Thoracic aorta (tissue), 2 donors: ENCODE measurements around the gene CACNA1B. TPM values are rescaled to one million over a fixed set of nuclear protein-coding genes. Genes with fewer than 3 reads are reported as not detected.
"Not testable (repeated sequence)": the region's sequence is repeated elsewhere in the genome, so short reads cannot be mapped to it uniquely, and the experiment has no call there.

ENCODE experiments used
- ATAC-seq: fragments of 150-250 bp; one replicate; pipeline ENCODE4 v1.8.0; 2017; ENCODE audit warnings: low read depth; ENCODE audit not compliant: insufficient number of reproducible peaks, low FRiP score
- DNase-seq: peaks from one replicate; pipeline ENCODE4 v3.0.0-alpha.2; 2020; ENCODE audit warnings: low spot score
- H3K27ac ChIP-seq, 2 donors: fragments of 200-600 bp; sonication (generic); 1 replicate in 1 of 2; 2 replicates in 1 of 2; pipeline ENCODE4 v1.5.1; 2016; ENCODE audit warnings: mild to moderate bottlenecking in 2 of 2, moderate library complexity in 2 of 2
- H3K27me3 ChIP-seq: fragments of 200-600 bp; sonication (generic); replicated peaks from 2 replicates; pipeline ENCODE4 v1.6.0; 2016; ENCODE audit warnings: mild to moderate bottlenecking; ENCODE audit not compliant: insufficient read depth
- H3K36me3 ChIP-seq: fragments of 200-600 bp; sonication (generic); one replicate; pipeline ENCODE4 v1.5.1; 2016
- H3K4me1 ChIP-seq, 2 donors: fragments of 200-600 bp; sonication (generic); 1 replicate in 1 of 2; 2 replicates in 1 of 2; pipeline versions ENCODE4 v1.5.1 to v1.6.0; 2016; ENCODE audit warnings: low read depth in 2 of 2, mild to moderate bottlenecking in 1 of 2; ENCODE audit not compliant: control insufficient read depth in 1 of 2
- H3K4me3 ChIP-seq: fragments of 200-600 bp; sonication (generic); 2 replicates; pipeline ENCODE4 v1.5.1; 2016; ENCODE audit warnings: mild to moderate bottlenecking
- H3K9me3 ChIP-seq: fragments of 200-600 bp; sonication (generic); 2 replicates; pipeline ENCODE4 v1.5.1; 2016
- total RNA-seq, 2 donors: library from RNA; depleted of rRNA; stranded (reverse); fragments of >200 nt; gene quantifications; one replicate each; pipeline versions ENCODE4 v1.1.0 to v1.2.3, GENCODE V29; 2016
- TF ChIP-seq, protein P1 (sequence below): fragments of 200-600 bp; sonication (generic); IDR thresholded peaks from one replicate; pipeline ENCODE4 v1.5.1; 2019; ENCODE audit warnings: antibody characterized with exemption

CACNA1B gene
- total RNA-seq, 2 donors from 2014 or later = 0.07 to 0.14 TPM

DNA sequence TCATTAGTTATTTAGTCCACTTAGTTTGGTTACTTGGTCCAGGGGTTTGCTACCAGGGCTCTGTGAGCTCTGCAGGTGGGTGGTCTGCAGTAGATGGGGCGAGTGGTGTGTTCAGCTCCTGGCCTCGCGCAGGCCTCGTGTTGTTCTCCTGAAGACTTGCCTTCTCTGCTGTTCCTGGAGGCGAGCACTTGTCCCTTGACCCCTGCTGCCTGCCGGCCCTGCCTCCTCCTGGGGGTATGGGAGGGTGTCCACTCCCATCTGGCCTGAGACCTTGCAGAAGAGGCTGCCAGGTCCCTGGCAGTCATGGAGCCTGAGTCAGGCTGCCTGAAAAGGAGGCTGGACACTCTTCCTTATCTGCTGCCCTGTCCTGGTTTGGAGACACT is 137.0 kb downstream of the CACNA1B start:
- no peaks in the 10 kb centered on the region for H3K4me1 ChIP-seq
- TF ChIP-seq, protein P1, sequence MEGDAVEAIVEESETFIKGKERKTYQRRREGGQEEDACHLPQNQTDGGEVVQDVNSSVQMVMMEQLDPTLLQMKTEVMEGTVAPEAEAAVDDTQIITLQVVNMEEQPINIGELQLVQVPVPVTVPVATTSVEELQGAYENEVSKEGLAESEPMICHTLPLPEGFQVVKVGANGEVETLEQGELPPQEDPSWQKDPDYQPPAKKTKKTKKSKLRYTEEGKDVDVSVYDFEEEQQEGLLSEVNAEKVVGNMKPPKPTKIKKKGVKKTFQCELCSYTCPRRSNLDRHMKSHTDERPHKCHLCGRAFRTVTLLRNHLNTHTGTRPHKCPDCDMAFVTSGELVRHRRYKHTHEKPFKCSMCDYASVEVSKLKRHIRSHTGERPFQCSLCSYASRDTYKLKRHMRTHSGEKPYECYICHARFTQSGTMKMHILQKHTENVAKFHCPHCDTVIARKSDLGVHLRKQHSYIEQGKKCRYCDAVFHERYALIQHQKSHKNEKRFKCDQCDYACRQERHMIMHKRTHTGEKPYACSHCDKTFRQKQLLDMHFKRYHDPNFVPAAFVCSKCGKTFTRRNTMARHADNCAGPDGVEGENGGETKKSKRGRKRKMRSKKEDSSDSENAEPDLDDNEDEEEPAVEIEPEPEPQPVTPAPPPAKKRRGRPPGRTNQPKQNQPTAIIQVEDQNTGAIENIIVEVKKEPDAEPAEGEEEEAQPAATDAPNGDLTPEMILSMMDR = no peak
- no peak for ATAC-seq
- no peaks in the 10 kb centered on the region for H3K36me3 ChIP-seq
- no peak overlapping the region for H3K27ac ChIP-seq
- no peaks in the 10 kb centered on the region for H3K9me3 ChIP-seq
- DNase-seq = no peak
- H3K4me3 ChIP-seq = no peak overlapping the region
- H3K27me3 ChIP-seq = no peaks in the 10 kb centered on the region

DNA sequence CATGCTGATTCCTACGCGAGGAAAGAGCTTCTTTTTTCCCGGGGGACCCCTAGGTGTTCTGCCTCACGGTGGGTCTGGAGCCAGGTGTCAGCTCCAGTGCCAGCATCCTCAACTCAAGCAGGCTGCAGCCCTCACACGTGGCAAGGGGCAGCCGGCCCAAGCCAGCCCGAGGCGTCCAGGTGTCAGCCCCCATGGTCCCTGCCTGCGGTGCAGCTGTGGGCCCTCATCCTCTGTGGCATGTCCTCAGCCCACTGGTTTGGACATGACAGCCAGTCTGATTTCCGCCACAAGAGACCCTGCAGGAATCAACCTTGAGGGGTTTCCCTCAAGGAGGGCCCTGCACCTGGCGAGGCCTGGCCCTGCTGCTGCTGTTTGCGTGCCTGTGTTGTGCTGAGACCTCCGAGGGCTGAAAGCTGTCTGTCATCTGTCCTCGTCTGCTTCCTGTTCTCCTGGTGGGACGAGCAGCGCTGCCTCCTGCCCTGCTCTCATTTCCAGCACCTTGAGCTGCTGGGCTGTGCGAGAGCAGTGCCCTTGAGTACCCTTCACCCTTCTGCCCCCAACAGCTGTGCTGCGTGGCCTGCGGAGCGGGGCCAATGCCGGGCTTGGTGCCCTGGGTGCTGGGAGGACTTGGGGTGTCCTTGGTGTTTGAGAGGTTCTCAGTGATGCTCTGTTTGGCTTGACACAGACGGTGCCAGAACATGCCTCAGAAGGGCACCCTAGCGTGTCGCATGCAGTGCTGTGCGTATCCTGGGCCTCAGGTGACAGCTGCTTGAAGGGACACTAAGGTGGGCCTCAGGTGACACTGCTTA is 137.6 kb downstream of the CACNA1B start:
- Histone ChIP-seq H3K4me1 (no peaks in the 10 kb centered on the region), H3K9me3 (no peaks in the 10 kb centered on the region), H3K36me3 (no peaks in the 10 kb centered on the region), H3K4me3 (no peak overlapping the region), H3K27me3 (no peaks in the 10 kb centered on the region), H3K27ac (no peak overlapping the region)
- ATAC-seq (no peak), DNase-seq (no peak)
- TF ChIP-seq, protein P1 = no peak

DNA sequence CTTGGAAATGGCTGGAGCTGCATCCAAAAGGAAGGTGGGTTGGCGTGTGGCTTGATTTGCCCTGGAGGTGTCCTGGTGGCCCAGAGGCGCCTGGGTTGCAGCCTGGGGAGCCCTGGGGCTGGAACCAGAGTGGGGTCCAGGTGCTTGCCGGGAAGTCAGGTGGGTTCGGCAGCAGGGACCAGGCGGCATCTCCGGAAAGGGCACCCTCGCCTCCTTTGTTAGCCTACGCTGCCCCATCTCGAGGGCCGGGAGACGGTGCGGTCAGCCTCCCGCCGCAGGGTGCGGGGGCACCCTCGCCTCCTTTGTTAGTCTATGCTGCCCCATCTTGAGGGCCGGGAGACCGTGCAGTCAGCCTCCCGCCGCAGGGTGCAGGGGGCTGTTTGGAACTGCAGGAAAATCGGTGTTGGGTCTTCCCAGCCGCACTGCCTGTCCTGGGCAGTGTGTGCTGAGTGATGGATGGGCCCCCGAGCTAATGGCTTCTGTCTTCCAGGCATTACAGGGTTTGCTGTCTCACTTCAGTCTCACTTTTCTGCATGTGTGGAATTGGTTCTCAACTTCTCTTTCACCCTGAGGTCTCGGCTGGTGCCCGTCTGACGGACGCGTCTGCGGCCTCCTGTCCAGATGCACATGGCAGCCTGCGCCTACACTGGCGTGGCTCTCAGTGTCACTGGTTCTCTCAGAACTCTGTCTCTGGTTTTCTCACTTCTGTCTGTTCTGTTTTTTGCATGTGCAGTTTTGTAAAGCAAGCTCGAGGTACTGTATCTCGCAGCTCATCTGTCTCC is 139.0 kb downstream of the CACNA1B start:
- Histone ChIP-seq H3K4me1 (no peaks in the 10 kb centered on the region), H3K27ac (no peak overlapping the region), H3K4me3 (no peak overlapping the region), H3K36me3 (no peaks in the 10 kb centered on the region), H3K27me3 (no peaks in the 10 kb centered on the region), H3K9me3 (no peaks in the 10 kb centered on the region)
- ATAC-seq (no peak), DNase-seq (no peak)
- TF ChIP-seq, protein P1 = no peak

DNA sequence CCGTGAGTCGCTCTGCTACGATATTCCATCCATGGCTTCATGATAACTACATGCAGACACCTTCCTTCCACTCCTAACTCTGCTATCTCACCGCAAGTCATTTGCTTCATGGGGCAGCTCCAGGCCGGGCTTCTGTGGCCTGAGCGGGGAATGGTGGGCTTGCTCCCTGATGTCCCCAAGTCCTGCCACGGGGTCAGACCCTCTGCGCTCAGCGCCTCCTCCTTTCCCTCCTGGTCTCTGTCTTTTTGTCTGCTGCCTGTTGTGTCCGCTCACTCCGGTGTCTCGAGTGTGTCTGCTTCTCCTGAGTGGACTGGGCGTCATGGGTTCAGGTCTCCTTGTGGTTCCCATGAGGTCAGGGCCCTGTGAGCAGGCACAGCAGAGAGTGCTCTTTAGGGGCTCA is 139.6 kb downstream of the CACNA1B start:
- TF ChIP-seq, protein P1 = no peak
- DNase-seq = no peak

DNA sequence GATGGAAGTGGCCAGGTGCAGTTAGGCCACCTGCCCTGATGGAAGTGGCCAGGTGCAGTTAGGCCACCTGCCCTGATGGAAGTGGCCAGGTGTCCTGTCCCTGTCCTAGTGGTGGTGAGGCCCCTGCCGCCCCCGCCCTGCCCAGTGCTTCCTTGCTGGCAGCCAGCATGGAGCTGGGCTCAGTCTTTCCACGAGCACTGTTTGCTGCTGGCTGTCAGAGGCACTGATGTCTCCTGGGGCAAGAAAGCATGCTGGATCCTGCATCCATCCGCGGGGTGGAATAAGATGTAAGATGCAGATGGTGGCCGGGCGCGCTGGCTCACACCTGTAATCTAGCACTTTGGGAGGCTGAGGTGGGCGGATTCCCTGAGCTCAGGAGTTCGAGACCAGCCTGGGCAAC is 141.9 kb downstream of the CACNA1B start:
- not testable (repeated sequence) for DNase-seq, ATAC-seq, H3K9me3 ChIP-seq, H3K4me3 ChIP-seq, H3K4me1 ChIP-seq, H3K27me3 ChIP-seq, H3K27ac ChIP-seq, H3K36me3 ChIP-seq

More for the DNA sequence above, 139.6 kb downstream of the CACNA1B start:
- no peaks in the 10 kb centered on the region for H3K27me3 ChIP-seq
- ATAC-seq = no peak
- H3K27ac ChIP-seq = no peak overlapping the region
- no peaks in the 10 kb centered on the region for H3K9me3 ChIP-seq
- H3K4me1 ChIP-seq = no peaks in the 10 kb centered on the region
- H3K36me3 ChIP-seq = no peaks in the 10 kb centered on the region
- H3K4me3 ChIP-seq = no peak overlapping the region
